HG02610 (cell line): Measurements from ENCODE around the gene EPYC.

ENCODE experiments used
- ATAC-seq: cut with Tn5 transposase; IDR thresholded peaks from one replicate; pipeline ENCODE4 v1.9.1; 2021; ENCODE audit warnings: mild to moderate bottlenecking, moderate library complexity; ENCODE audit not compliant: unreplicated experiment

Gene EPYC, protein sequence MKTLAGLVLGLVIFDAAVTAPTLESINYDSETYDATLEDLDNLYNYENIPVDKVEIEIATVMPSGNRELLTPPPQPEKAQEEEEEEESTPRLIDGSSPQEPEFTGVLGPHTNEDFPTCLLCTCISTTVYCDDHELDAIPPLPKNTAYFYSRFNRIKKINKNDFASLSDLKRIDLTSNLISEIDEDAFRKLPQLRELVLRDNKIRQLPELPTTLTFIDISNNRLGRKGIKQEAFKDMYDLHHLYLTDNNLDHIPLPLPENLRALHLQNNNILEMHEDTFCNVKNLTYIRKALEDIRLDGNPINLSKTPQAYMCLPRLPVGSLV

GRCh38 chr12:91004872-91005271 lies at the start of gene EPYC:
TSS of gene EPYC (minus strand) at chr12:91004972. CDS start at chr12:91002565, 2,407 bp downstream.
- no peak for ATAC-seq

DNA sequence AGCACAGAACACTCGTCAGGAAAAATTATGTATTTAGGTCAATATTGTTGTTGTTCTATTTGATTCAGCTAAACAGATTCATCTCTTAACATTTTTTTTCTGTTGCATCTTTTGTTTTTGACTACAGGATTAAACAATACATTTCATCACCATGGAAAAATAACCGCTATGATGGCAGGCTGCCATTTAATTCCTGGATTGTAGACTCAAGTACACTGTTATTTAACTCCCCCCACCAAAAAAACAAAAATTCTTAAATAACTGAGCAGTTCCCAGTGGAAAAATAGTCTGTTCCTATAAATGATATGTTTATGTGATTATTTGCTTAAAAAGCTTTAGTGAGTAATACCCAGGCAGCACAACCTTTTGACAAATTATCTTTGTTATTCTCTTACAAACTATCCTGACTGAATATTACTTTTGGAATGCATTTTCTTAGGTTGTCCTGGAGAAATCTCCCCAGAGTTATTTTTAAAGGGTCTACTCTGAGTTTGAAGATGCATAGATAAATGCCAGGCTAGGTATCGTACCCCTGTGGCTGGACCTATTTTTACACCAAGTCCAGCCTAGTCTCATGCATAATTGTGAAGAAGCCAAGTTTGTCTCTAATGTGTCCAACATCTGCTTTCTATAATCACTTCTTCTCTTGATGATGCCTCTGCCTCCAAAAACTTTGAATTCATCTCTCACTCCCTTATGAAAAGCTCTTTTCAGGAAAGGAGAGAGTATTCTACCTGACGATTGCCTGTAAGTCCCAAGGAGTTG lies 49.4 kb upstream of the EPYC start:
- no peak for ATAC-seq

DNA sequence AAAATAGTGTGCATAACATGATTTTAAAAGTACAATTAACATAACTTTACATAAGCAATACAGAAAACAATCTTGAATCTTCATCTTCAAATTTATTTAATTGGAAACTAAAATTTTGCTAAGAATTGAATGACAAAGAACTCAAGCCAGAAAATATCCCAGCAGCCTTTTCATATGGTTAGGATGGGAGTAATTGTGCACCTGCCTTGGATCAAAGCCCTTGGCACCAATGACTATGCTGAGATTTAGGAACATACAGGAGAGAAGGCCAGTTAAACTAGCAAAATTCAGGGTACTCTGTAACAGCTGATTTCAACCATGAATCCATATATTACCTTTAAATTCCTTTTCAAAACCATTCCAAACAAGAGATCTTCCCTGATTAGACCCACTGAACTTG lies 47.3 kb upstream of the EPYC start:
- no peak for ATAC-seq

- no peak for ATAC-seq
Measured at GRCh38 chr12:91044586-91044985, 39.8 kb upstream of the EPYC start.

- no peak for ATAC-seq
Measured at GRCh38 chr12:91043408-91043807, 38.6 kb upstream of the EPYC start.

DNA sequence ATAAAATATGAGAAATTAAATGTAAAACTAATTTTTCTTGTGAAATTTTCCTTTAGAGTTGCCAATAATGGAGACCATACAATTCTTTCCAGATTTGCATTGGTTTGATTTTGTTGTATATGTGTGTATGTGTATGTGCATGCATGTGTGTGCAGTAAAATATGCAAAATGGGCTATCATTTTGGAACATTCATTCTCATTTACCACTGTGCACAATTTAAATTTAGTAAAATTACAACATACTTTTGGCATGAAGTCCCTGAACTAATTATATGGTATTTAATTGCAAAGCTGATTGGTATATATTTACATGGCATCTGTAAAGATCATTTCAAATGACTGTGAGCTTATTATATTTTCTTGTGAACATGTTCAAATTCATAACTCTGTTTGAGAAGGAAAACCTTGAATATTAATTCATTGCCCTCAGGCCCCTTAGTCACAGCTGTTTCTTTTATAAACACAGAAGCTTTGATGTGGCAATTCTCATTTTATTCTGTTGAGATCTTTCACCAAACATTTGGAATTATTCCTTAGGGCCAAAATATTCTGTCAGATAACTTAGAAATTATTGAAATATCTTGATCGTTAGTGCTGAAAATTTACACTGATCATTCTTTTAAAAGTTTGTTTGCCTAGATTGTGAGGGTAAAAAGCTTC lies 35.5 kb upstream of the EPYC start:
- ATAC-seq, result no peak

DNA sequence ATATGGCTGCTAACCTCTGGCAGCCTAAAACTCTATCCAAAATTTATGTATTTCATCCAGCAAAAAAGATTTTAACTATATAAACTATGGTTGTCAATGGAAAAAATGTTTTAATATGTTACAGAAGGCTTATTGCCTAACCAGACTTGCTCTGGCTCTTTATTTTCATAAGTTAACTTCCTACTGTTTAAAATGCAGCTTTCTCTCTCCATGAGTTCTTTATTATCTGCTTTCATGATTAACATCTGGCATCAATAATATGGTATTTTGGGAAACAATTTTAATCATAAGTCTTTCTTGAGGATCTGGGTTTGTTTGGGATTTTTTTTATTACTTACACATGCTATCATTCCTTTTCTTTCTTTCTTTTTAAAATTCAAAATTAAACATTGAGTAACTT lies 32.5 kb upstream of the EPYC start:
- ATAC-seq, result no peak

- no peak for ATAC-seq
Measured at GRCh38 chr12:91033251-91033650, 28.5 kb upstream of the EPYC start.

DNA sequence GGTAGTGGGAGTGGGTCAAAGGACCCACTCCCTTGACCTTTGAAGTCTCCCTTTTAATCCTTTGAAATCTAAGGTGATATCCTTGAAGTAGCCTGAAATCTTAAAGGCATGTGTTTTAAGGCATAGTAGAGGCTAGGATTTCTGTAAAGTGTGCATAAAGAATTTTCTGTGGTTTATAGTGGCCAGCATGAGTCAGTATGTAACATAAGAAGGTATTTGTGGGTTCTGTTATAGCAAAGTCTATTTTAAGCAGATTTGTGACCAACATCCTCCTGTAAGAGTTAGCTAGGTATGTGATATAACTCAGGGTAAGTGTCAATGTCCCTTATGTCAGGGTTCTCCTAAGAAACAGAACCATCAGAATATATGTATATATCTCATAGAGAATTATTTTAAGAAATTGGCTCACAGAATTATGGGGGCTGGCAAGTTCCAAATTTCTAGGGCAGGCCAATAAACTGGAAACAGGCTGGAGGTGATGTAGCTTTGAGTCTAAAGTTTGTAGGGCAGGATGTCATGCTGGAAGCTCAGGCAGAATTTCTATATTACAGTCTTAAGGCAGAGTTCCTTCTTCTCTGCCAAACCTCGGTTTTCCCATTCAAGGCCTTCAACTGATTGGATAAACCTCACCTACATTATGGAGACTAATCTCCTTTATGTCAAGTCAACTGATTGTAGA lies 18.7 kb upstream of the EPYC start:
- ATAC-seq, result peak; percentile 79

DNA sequence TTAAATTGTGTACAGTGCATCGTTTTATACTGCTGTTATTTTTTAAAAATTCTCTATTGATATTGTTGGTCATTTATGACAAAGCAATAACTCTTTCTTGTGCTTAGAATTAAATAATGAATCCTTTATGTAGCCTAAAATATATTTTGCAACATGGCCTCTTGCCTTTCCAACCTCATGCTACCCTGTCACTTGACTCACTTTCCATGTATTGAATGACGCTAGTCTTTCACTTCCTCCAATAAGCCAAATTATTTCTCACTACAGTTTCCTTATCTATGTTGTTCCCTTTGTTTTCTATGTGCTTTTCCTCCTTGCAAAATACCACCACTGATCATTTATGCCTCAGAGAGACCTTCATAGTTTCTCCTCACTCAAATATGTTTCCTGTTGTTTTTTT lies 16.3 kb upstream of the EPYC start:
- no peak for ATAC-seq

DNA sequence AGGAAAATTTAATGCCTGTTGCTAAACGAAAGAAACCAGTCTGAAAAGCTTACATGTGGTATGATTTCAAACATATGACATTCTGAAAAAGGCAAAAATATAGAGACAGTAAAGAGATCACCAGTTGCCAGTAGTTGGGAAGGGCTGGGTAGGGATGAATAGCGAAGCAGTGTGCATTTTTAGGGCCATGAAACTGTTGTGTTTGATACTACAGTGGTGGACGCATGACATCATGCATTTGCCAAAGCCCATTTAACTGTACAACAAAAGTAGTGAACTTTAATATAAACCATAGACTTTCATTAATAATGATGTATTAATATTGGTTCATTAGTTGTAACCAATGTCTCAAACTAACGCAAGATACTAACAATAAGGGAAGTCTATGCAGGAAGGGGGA lies 14.7 kb upstream of the EPYC start:
- no peak for ATAC-seq

GRCh38 chr12:91017511-91018263 lies 12.9 kb upstream of the EPYC start:
- no peak for ATAC-seq

- no peak for ATAC-seq
Measured at GRCh38 chr12:91017043-91017442, 12.3 kb upstream of the EPYC start.

DNA sequence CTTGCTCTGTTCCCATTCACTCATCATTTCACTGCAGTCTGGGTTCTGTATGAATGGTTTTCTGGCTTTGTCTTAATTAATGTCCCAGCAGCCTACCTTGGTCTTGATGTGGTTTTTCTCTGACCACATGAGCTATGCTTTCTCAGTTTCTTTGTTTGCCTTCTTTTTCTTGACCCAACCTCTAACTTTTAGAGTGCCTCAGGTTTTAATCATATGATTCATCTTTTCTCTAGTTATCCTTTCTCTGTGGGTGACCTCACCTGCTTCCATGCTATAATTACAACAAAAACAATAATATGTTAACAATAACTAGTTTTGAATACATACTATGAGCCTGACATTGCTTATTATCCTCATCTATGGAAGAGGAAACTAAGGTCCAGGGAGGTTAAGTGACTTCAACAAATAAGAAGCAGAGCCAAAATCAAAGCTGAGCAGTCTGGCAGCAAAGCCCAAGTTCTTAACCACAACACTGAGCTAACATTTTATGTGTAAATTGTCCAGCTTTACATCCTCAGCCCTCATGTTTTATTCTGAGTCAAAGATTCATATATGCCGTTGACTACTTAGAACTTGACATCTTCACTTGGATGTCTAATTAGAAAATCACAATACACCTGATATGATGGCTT lies 4.7 kb upstream of the EPYC start:
- ATAC-seq, result peak; percentile 94

- ATAC-seq, result peak; percentile 71
Measured at GRCh38 chr12:91007531-91008290, 2.9 kb upstream of the EPYC start.

DNA sequence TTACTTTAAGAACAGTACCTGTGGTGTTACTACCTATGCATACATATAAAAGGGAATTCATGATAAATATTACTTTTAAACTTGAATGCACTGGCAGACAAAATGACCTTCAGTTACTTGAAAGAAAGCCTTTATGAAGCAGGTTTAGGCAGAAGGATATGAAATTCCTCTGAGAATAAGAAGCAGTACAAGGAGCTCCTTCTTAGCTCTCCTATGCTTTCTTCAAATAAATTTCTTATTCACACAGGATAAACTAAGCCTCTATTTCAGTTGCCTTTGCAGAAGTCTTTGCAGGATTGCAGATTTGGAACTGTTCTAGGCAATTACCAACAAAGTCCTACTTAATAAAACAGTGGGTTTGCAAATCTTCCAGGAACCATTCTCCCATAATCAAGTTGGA lies 1.0 kb downstream of the EPYC start:
- no peak for ATAC-seq

DNA sequence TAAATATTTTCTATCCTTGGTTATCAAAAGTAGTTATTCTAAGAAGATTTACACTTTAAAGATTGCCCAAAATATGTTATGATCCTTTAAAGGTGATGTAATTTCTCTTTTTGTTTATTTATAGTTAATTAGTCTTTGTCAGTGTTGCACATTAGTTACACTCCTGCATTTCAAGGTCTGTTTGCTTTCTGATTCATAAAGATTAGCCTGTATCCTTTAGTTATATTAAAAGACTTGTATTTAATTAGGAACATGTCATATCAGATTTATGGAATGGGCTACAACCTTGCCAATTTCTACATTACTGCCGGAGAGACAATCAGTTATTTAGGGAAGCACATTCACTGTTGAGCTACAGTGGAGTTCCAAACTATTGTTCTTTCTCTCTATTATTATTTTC lies 3.5 kb downstream of the EPYC start:
- ATAC-seq, result no peak

- ATAC-seq, result no peak
Measured at GRCh38 chr12:90999966-91000365, 4.8 kb downstream of the EPYC start.

- ATAC-seq, result no peak
Measured at GRCh38 chr12:90999527-90999926, 5.2 kb downstream of the EPYC start.
